Loucy (cell line): ENCODE data around the gene DDB1.

Experiments used
- H2AFZ ChIP-seq: fragments of 200-600 bp; sonication (generic); 2 replicates; pipeline ENCODE4 v1.6.0; 2016; ENCODE audit warnings: antibody characterized with exemption, mild to moderate bottlenecking, low read length, moderate library complexity
- H3F3A ChIP-seq: fragments of 200-600 bp; 2 replicates; pipeline ENCODE4 v1.6.0; 2016; ENCODE audit warnings: antibody characterized with exemption, low read depth, mild to moderate bottlenecking
- H3K27me3 ChIP-seq: fragments of 200-600 bp; sonication (generic); 2 replicates; pipeline ENCODE4 v1.6.1; 2014; ENCODE audit warnings: low read length, mild to moderate bottlenecking; ENCODE audit not compliant: insufficient read depth, poor library complexity, severe bottlenecking
- H3K36me3 ChIP-seq: fragments of 200-600 bp; sonication (generic); 2 replicates; pipeline ENCODE4 v1.6.1; 2016; ENCODE audit warnings: low read length; ENCODE audit not compliant: insufficient read depth
- H3K4me1 ChIP-seq: fragments of 200-600 bp; sonication (generic); 2 replicates; pipeline ENCODE4 v1.5.1; 2014; ENCODE audit warnings: low read length, mild to moderate bottlenecking; ENCODE audit not compliant: insufficient read depth, poor library complexity, severe bottlenecking
- H3K4me2 ChIP-seq: fragments of 200-600 bp; sonication (generic); 2 replicates; pipeline ENCODE4 v1.6.0; 2014; ENCODE audit warnings: antibody characterized with exemption, low read length, low read depth, mild to moderate bottlenecking; ENCODE audit not compliant: poor library complexity, severe bottlenecking
- H3K4me3 ChIP-seq: fragments of 200-600 bp; sonication (generic); 2 replicates; pipeline ENCODE4 v1.5.1; 2014; ENCODE audit warnings: low read length, mild to moderate bottlenecking, mixed read lengths; ENCODE audit not compliant: poor library complexity, severe bottlenecking
- H3K79me2 ChIP-seq: fragments of 200-600 bp; sonication (generic); 2 replicates; pipeline ENCODE4 v1.6.1; 2014; ENCODE audit warnings: low read length; ENCODE audit not compliant: insufficient read depth
- H3K9ac ChIP-seq: fragments of 200-600 bp; sonication (generic); 2 replicates; pipeline ENCODE4 v1.6.0; 2014; ENCODE audit warnings: mild to moderate bottlenecking, low read depth, low read length, moderate library complexity; ENCODE audit not compliant: poor library complexity, severe bottlenecking
- H3K9me2 ChIP-seq: fragments of 200-600 bp; sonication (generic); replicated peaks from 2 replicates; pipeline ENCODE4 v1.6.1; 2016; ENCODE audit warnings: low read depth, low read length, mixed read lengths
- H3K9me3 ChIP-seq: fragments of 200-600 bp; sonication (generic); 2 replicates; pipeline ENCODE4 v1.6.1; 2014; ENCODE audit warnings: mild to moderate bottlenecking, antibody characterized with exemption, low read length, low read depth; ENCODE audit not compliant: insufficient read depth
- H4K20me1 ChIP-seq: fragments of 200-600 bp; sonication (generic); 2 replicates; pipeline ENCODE4 v1.6.0; 2014; ENCODE audit warnings: antibody characterized with exemption, low read length, mild to moderate bottlenecking; ENCODE audit not compliant: insufficient read depth, poor library complexity, severe bottlenecking
- CTCF ChIP-seq: fragments of 200-600 bp; sonication (generic); conservative IDR thresholded peaks from 2 replicates; pipeline ENCODE4 v1.5.1; 2014; ENCODE audit warnings: mild to moderate bottlenecking, antibody characterized with exemption, low read length
- EZH2phosphoT487 ChIP-seq: fragments of 200-600 bp; IDR thresholded peaks from 2 replicates; pipeline ENCODE4 v1.6.1; 2018; ENCODE audit warnings: antibody characterized with exemption, mild to moderate bottlenecking, moderate library complexity, borderline replicate concordance

DDB1 gene

GRCh38 chr11:61367406-61367805 lies 34.5 kb upstream of the DDB1 start:
- peaks cover 6% of the 10 kb centered on the region for H4K20me1 ChIP-seq
- no peaks in the 10 kb centered on the region for H3K9me3 ChIP-seq
- no peaks in the 10 kb centered on the region for H3K9me2 ChIP-seq
- H2AFZ ChIP-seq: no peak overlapping the region
- H3K36me3 ChIP-seq: peaks cover 55% of the 10 kb centered on the region
- H3K79me2 ChIP-seq: peaks cover 28% of the 10 kb centered on the region
- H3K4me1 ChIP-seq: peaks cover 6% of the 10 kb centered on the region
- H3K4me2 ChIP-seq: no peak overlapping the region
- H3K27me3 ChIP-seq: no peaks in the 10 kb centered on the region
- TF ChIP-seq CTCF (no peak), EZH2phosphoT487 (no peak)
- no peak overlapping the region for H3K4me3 ChIP-seq
- no peaks in the 10 kb centered on the region for H3F3A ChIP-seq
- no peak overlapping the region for H3K9ac ChIP-seq

DNA sequence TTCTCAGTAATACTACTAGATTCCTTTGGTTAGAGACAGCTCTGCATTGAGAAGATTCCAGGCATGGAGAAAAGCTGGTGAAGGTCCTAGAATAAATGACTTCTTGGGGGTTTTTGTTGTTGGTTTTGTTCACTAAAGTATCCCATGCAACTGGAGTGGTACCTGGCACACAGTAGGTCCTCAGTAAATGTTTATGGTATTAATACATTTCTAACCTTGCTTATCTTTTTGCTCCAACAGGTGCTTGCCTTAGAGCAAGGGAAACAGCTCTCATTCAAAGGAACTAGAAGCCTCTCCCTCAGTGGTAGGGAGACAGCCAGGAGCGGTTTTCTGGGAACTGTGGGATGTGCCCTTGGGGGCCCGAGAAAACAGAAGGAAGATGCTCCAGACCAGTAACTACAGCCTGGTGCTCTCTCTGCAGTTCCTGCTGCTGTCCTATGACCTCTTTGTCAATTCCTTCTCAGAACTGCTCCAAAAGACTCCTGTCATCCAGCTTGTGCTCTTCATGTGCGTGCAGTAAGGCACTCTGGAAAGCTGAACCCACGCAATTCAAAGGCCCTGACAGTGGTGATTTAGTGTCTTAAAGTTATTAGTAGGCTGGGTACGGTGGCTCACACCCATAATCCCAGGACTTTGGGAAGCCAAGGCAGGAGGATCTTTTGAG lies 31.2 kb upstream of the DDB1 start:
- H3K4me2 ChIP-seq: peak overlapping the region; percentile 100

GRCh38 chr11:61362542-61362875 lies 29.6 kb upstream of the DDB1 start:
- H3K27me3 ChIP-seq: no peaks in the 10 kb centered on the region
- peaks cover 6% of the 10 kb centered on the region for H4K20me1 ChIP-seq
- H3K36me3 ChIP-seq: peaks cover 32% of the 10 kb centered on the region
- peaks cover 21% of the 10 kb centered on the region for H3K4me1 ChIP-seq
- no peaks in the 10 kb centered on the region for H3F3A ChIP-seq
- H2AFZ ChIP-seq: peak overlapping the region; percentile 75
- peak overlapping the region; percentile 93 for H3K4me3 ChIP-seq
- peaks cover 47% of the 10 kb centered on the region for H3K79me2 ChIP-seq
- H3K9me2 ChIP-seq: no peaks in the 10 kb centered on the region
- no peaks in the 10 kb centered on the region for H3K9me3 ChIP-seq
- no peak for TF ChIP-seq EZH2phosphoT487
- TF ChIP-seq CTCF: no peak
- H3K9ac ChIP-seq: peak overlapping the region; percentile 95
- peak overlapping the region; percentile 100 for H3K4me2 ChIP-seq

More for the DNA sequence above, 31.2 kb upstream of the DDB1 start:
- Histone ChIP-seq H3K4me3 (peak overlapping the region; percentile 93), H4K20me1 (peaks cover 6% of the 10 kb centered on the region), H3K27me3 (no peaks in the 10 kb centered on the region), H3K4me1 (peaks cover 21% of the 10 kb centered on the region), H3K79me2 (peaks cover 47% of the 10 kb centered on the region), H2AFZ (no peak overlapping the region), H3K9ac (peak overlapping the region; percentile 95), H3K36me3 (peaks cover 45% of the 10 kb centered on the region), H3K9me2 (no peaks in the 10 kb centered on the region), H3K9me3 (no peaks in the 10 kb centered on the region), H3F3A (no peaks in the 10 kb centered on the region)
- TF ChIP-seq CTCF: no peak
- TF ChIP-seq EZH2phosphoT487: no peak
